Prostate gland (tissue), 2 donors: Measurements from ENCODE around the gene GRK1.

Experiments
- CTCF ChIP-seq, 4 experiments: fragments of 200-600 bp in 2 of 4; fragments of 450-650 bp in 2 of 4; sonication (generic) in 2 of 4; IDR thresholded peaks; 1 replicate in 3 of 4; 2 replicates in 1 of 4; pipeline ENCODE4 v1.5.1; 2016 to 2019; ENCODE audit warnings: antibody characterized with exemption in 4 of 4, mild to moderate bottlenecking in 2 of 4, moderate library complexity in 2 of 4
- POLR2A ChIP-seq: fragments of 450-650 bp; IDR thresholded peaks from one replicate; pipeline ENCODE4 v1.6.1; 2016; ENCODE audit warnings: antibody characterized with exemption, mild to moderate bottlenecking
- POLR2AphosphoS5 ChIP-seq: sonication (generic); formaldehyde crosslinking; IDR thresholded peaks from one replicate; pipeline ENCODE4 v1.6.1; 2017; ENCODE audit warnings: antibody characterized with exemption

- no peak for TF ChIP-seq POLR2A
- TF ChIP-seq CTCF (IDR thresholded peaks at IDR 0.05), result no peak
- no peak for TF ChIP-seq POLR2AphosphoS5
These were observed 36.2 kb upstream of the GRK1 start for GRCh38 chr13:113630804-113631203.
